ENCODE results near the gene NHEJ1.

Gene NHEJ1

DNA sequence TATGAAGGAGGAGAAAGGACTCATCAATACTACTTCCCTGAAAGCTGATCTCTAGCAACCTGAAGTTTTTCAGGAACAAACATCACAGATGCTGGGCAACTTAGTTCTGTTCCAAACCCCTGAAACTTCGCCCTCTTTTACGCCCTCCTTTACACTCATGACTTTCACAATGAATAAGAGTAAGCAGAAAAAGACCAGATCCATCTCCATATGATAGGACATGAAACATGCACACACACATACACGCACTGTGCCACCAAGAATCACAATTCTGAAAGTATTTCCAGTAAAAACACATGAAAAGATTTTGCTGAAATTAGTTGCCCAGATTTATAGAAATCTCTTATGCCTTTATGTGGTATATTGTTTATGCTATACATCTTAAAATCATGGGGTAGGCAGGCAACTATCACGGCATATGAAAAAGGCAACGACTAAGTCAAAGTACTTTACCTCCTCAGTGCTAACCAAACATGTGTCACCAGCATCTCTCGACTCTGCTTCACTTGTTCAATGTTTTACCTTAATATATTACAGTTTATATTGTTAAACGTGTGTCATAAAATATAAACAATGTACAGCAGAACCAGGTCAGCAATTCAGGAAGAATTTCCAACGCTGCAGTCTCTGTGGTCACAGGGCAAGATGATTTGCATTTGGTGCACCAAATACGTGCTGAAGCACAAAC lies 47.8 kb downstream of the NHEJ1 start:
- TF ChIP-seq, protein P1, sequence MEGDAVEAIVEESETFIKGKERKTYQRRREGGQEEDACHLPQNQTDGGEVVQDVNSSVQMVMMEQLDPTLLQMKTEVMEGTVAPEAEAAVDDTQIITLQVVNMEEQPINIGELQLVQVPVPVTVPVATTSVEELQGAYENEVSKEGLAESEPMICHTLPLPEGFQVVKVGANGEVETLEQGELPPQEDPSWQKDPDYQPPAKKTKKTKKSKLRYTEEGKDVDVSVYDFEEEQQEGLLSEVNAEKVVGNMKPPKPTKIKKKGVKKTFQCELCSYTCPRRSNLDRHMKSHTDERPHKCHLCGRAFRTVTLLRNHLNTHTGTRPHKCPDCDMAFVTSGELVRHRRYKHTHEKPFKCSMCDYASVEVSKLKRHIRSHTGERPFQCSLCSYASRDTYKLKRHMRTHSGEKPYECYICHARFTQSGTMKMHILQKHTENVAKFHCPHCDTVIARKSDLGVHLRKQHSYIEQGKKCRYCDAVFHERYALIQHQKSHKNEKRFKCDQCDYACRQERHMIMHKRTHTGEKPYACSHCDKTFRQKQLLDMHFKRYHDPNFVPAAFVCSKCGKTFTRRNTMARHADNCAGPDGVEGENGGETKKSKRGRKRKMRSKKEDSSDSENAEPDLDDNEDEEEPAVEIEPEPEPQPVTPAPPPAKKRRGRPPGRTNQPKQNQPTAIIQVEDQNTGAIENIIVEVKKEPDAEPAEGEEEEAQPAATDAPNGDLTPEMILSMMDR (conservative IDR thresholded peaks at IDR 0.05; ENCODE audit: low read length) = no peak
- no peak for DNase-seq (ENCODE audit: low read depth)
- H3K4me3 ChIP-seq (ENCODE audit: low read length) = no peak overlapping the region

DNA sequence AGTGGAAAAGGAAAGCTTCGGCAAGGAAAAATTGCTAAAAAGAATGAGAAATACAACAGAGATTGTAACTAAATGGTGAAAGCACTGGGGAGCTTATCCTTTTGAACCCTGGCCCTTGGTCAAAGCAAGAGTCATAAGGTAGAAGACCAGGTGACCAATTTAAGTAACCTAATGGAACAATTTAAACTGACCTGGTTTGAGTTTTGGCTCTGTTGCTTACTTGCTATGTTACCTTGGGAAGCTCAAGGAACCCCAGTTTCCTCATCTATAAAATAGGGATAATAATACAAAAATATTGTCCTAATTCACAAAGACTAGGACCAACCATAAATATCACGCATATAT lies 48.6 kb downstream of the NHEJ1 start:
- no peak for DNase-seq (ENCODE audit: low read depth)
- no peak overlapping the region for H3K4me3 ChIP-seq (ENCODE audit: low read length)
- TF ChIP-seq, protein P1 (conservative IDR thresholded peaks at IDR 0.05; ENCODE audit: low read length) = no peak

DNA sequence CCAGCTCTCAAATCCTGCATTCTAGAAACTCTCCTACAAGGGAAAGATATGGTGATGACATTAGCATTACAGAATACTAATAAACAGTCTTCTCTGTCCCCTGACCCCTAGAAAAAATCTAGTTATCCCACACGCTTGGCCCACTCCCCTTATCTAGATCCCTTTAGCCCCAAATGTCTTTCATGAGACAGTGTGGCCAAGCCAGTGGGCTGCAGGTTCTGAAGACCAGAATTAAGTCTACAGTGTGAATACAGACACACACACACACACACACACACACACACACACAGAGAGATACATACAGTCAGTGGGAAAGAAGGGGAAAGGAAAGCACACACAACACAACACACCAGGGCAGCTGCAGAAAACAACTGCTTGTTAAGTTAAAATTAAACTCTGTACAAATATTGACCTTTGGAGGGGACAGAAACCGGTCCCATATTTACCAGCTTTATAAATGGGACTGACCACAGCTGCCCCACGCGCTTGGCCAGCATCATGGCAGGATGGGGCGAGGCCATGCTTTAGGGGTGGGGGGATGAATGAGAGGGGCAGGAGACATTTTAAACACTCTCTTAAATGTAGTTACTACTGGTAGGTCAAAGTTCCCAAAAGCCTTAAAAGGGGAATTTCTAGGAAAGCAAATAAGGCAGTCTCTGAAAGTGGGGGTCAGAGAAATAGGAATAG lies 49.1 kb downstream of the NHEJ1 start:
- DNase-seq (ENCODE audit: low read depth) = no peak
- no peak overlapping the region for H3K4me3 ChIP-seq (ENCODE audit: low read length)
- TF ChIP-seq, protein P1 (conservative IDR thresholded peaks at IDR 0.05; ENCODE audit: low read length) = no peak

DNA sequence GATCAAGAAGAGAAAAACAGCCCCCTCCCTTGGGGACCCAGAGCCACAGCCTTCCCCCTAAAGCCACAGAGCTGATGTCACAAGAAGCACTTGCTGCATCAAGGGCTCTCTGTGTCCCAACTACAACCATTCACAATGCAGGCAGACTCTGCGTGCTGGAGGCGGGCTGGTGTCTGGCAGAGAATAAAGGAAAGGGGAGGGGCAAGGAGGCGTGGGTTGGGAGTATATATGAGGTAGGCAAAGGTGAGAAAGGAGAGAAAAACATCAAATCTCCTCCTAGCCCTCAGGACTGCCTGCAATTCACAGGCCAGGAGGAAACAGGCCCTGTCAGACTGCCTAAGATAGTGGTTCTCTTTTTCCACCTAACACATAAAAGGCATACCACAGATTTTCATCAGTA lies 51.1 kb downstream of the NHEJ1 start:
- H3K4me3 ChIP-seq (ENCODE audit: low read length) = no peak overlapping the region
- TF ChIP-seq, protein P1 (conservative IDR thresholded peaks at IDR 0.05; ENCODE audit: low read length) = no peak
- DNase-seq (ENCODE audit: low read depth) = no peak

DNA sequence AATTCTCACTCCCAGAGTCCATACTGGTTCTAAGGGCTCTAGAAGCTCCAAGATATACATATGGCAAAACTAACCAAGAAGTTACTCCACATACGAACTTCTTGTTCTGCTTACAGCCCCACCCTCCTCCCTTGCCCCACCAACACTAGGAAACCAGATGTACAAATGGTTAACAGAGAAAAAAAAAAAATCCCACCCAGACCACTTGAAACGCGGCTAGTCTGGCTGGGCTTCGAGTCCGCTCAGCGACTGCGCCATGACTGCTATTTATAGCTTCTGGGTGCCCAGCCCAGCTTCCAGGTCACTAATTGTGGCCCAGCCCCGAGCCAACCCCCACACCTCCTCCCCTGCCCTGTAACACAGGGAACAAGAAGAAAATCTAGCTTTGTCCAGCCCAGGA lies 52.9 kb downstream of the NHEJ1 start:
- no peak overlapping the region for H3K4me3 ChIP-seq (ENCODE audit: low read length)
- TF ChIP-seq, protein P1 (conservative IDR thresholded peaks at IDR 0.05; ENCODE audit: low read length) = no peak
- no peak for DNase-seq (ENCODE audit: low read depth)

DNA sequence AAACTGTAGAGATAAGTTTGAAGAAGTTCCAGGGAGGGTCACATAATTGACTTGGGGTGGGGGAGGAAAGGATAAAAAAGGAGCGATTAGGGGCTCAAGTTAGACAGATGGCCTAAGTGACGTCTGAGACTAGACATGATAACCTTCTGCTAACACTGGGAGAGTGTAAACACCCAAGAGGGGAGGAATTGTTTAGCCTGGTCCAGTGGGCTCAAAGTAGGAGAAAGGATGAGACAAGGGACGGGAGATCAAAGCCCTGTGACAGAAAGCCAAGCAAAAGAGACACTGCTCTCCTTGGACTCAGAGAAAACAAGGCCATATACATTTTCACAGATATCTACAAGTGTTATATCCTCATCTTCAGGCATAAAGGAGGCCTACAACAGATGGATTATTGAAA lies 54.4 kb downstream of the NHEJ1 start:
- no peak overlapping the region for H3K4me3 ChIP-seq (ENCODE audit: low read length)
- no peak for DNase-seq (ENCODE audit: low read depth)
- TF ChIP-seq, protein P1 (conservative IDR thresholded peaks at IDR 0.05; ENCODE audit: low read length) = no peak
